Measurements from ENCODE around the gene HECTD4. TPM values are rescaled to one million over a fixed set of nuclear protein-coding genes. Genes with fewer than 3 reads are reported as not detected.
"Not testable (repeated sequence)": the region's sequence is repeated elsewhere in the genome, so short reads cannot be mapped to it uniquely, and the experiment has no call there.

HECTD4 gene
- total RNA-seq, 1 donor: 37.1 TPM

- H3K4me3 ChIP-seq (ENCODE audit: low read depth, low read length): no peak overlapping the region
- DNase-seq (ENCODE audit: low read depth): no peak
- no peak for TF ChIP-seq CTCF (IDR thresholded peaks at IDR 0.05; ENCODE audit: insufficient read depth, low read depth, low read length)
Observed at GRCh38 chr12:112346194-112346593, 36.0 kb downstream of the HECTD4 start.

GRCh38 chr12:112344220-112344619 is 38.0 kb downstream of the HECTD4 start:
- H3K4me3 ChIP-seq (ENCODE audit: low read depth, low read length): no peak overlapping the region
- DNase-seq (ENCODE audit: low read depth): no peak
- no peak for TF ChIP-seq CTCF (IDR thresholded peaks at IDR 0.05; ENCODE audit: insufficient read depth, low read depth, low read length)

GRCh38 chr12:112342587-112342986 is 39.6 kb downstream of the HECTD4 start:
- DNase-seq (ENCODE audit: low read depth): no peak
- TF ChIP-seq CTCF (IDR thresholded peaks at IDR 0.05; ENCODE audit: insufficient read depth, low read depth, low read length): no peak
- no peak overlapping the region for H3K4me3 ChIP-seq (ENCODE audit: low read depth, low read length)

- H3K4me3 ChIP-seq (ENCODE audit: low read depth, low read length): no peak overlapping the region
- no peak for TF ChIP-seq CTCF (IDR thresholded peaks at IDR 0.05; ENCODE audit: insufficient read depth, low read depth, low read length)
- DNase-seq (ENCODE audit: low read depth): no peak
Observed at GRCh38 chr12:112341046-112341825, 41.0 kb downstream of the HECTD4 start.

GRCh38 chr12:112340230-112340629 is 42.0 kb downstream of the HECTD4 start:
- no peak overlapping the region for H3K4me3 ChIP-seq (ENCODE audit: low read depth, low read length)
- no peak for TF ChIP-seq CTCF (IDR thresholded peaks at IDR 0.05; ENCODE audit: insufficient read depth, low read depth, low read length)
- DNase-seq (ENCODE audit: low read depth): no peak

GRCh38 chr12:112334999-112335398 is 47.2 kb downstream of the HECTD4 start:
- DNase-seq (ENCODE audit: low read depth); H3K4me3 ChIP-seq (ENCODE audit: low read depth, low read length): not testable (repeated sequence)

- TF ChIP-seq CTCF (IDR thresholded peaks at IDR 0.05; ENCODE audit: insufficient read depth, low read depth, low read length): no peak
- DNase-seq (ENCODE audit: low read depth): no peak
- H3K4me3 ChIP-seq (ENCODE audit: low read depth, low read length): no peak overlapping the region
Observed at GRCh38 chr12:112333019-112333418, 49.2 kb downstream of the HECTD4 start.

Measured in fibroblast of villous mesenchyme (primary cell).